ENCODE measurements around the gene CREB5. TPM values are rescaled to one million over a fixed set of nuclear protein-coding genes. Genes with fewer than 3 reads are reported as not detected.

The CREB5 gene
- total and polyA plus RNA-seq, 8 donors = 2.5 to 11.5 (median 3.6) TPM

GRCh38 chr7:28722684-28723083 lies 310.4 kb downstream of the CREB5 start:
- no peak overlapping the region for H3K27ac ChIP-seq
- H3K4me1 ChIP-seq = no peaks in the 10 kb centered on the region
- TF ChIP-seq CTCF (IDR thresholded peaks at IDR 0.05) = no peak
- WGBS, 2 donors = 78 to 83% methylated on average over 4 of the region's 4 CpGs
- ATAC-seq = no peak
- no peak overlapping the region for H3K4me3 ChIP-seq
- DNase-seq = no peak
- H3K36me3 ChIP-seq = no peaks in the 10 kb centered on the region
- intact Hi-C loops (cut with DNase I) = no loop called here
- FAIRE-seq = no peak
- H3K9me3 ChIP-seq = no peaks in the 10 kb centered on the region
- peaks cover 0 to under 1% (median 0%) of the 10 kb centered on the region in 4 donors for H3K27me3 ChIP-seq

DNA sequence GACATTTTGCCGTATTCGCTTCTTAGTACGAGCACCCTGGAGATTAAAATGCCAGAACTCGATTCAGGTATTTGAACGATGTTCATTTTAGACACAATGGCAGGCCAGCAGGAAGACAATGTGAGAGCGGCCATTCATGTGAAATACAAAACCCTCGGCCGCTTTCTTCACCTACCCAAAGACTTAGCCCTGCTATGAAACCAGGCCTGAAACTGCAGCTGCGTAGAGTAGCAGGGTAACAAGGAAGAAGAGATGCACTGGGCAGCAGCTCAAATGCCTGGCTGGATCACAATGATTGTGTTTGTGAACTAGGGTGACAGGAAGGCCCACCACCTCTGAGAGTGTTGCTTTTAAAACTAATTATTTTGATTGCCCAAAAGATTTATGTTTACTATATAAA lies 311.0 kb downstream of the CREB5 start:
- intact Hi-C loops (cut with DNase I) = no loop called here
- Histone ChIP-seq H3K9me3 (no peaks in the 10 kb centered on the region), H3K27me3 (peaks cover 0 to 4% (median 0%) of the 10 kb centered on the region in 4 donors), H3K27ac (no peak overlapping the region), H3K4me1 (no peaks in the 10 kb centered on the region), H3K36me3 (no peaks in the 10 kb centered on the region), H3K4me3 (no peak overlapping the region)
- WGBS, 2 donors = 85% methylated on average over 9 of the region's 9 CpGs
- ATAC-seq (no peak), DNase-seq (no peak), FAIRE-seq (no peak)
- TF ChIP-seq CTCF (IDR thresholded peaks at IDR 0.05) = no peak

DNA sequence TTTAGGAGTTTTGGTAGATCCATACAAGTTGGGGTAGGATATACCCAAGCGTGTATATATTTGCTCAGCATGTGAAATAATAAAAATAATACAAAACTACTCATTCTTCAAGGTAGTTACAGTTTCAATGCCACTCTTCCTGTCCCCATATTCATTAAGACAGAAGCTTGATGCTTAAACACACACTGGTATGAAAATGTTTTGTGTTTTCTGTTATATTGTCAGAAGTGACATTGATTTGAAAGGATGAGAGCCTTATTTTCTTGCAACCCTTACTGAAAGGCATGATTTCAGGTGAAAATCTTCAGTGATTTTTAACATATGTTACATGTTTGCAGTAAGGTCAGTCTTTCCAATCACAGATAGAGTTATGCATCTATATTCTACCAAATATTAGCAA lies 312.2 kb downstream of the CREB5 start:
- Histone ChIP-seq H3K36me3 (no peaks in the 10 kb centered on the region), H3K4me1 (no peaks in the 10 kb centered on the region), H3K9me3 (no peaks in the 10 kb centered on the region), H3K27ac (no peak overlapping the region), H3K27me3 (peaks cover 0 to 4% (median 0%) of the 10 kb centered on the region in 4 donors), H3K4me3 (no peak overlapping the region)
- FAIRE-seq (no peak), ATAC-seq (no peak), DNase-seq (no peak)
- WGBS, 2 donors = 73 to 83% methylated on average over 1 of the region's 1 CpG
- intact Hi-C loops (cut with DNase I) = no loop called here
- no peak for TF ChIP-seq CTCF (IDR thresholded peaks at IDR 0.05)

- FAIRE-seq (no peak), DNase-seq (no peak), ATAC-seq (no peak)
- Histone ChIP-seq H3K27ac (no peak overlapping the region), H3K27me3 (peaks cover 0 to 4% (median 0%) of the 10 kb centered on the region in 4 donors), H3K9me3 (no peaks in the 10 kb centered on the region), H3K4me1 (no peaks in the 10 kb centered on the region), H3K36me3 (no peaks in the 10 kb centered on the region), H3K4me3 (no peak overlapping the region)
- no peak for TF ChIP-seq CTCF (IDR thresholded peaks at IDR 0.05)
- WGBS, 2 donors = 33% methylated on average over 3 of the region's 3 CpGs
- intact Hi-C loops (cut with DNase I) = no loop called here
These were observed 312.8 kb downstream of the CREB5 start for GRCh38 chr7:28725045-28725642.

DNA sequence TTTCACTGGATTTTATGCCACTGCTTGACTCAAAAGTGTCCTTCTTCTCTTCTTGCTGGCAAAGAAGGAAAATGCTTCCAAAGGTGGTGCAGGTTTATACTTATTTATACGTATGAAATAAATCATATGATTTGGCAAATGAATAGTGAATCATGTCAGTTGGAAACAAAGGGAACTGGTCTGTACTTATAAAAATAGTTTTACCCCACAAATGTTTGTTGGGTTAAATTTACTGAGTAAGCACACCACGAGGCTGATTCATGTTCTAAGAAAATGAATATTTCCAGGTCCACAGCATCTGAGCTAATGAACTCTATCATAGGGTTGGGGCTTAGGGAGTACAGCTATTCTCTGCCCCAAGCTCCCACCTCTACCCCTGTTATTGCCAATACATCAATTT lies 313.6 kb downstream of the CREB5 start:
- ATAC-seq = no peak
- Histone ChIP-seq H3K4me1 (no peaks in the 10 kb centered on the region), H3K36me3 (no peaks in the 10 kb centered on the region), H3K9me3 (no peaks in the 10 kb centered on the region), H3K27me3 (peaks cover 0 to 4% (median 0%) of the 10 kb centered on the region in 4 donors), H3K4me3 (no peak overlapping the region), H3K27ac (no peak overlapping the region)
- intact Hi-C loops (cut with DNase I) = no loop called here
- WGBS, 2 donors = 47 to 54% methylated on average over 2 of the region's 2 CpGs
- no peak for TF ChIP-seq CTCF (IDR thresholded peaks at IDR 0.05)
- no peak for DNase-seq
- FAIRE-seq = no peak

All from pancreas (tissue), 10 donors.